K562 (cell line): ENCODE data around the gene WDR86. TPM values are rescaled to one million over a fixed set of nuclear protein-coding genes. Genes with fewer than 3 reads are reported as not detected.

Experiments used
- CLOCK ChIP-seq: fragments of 250-450 bp; sonication (Bioruptor Pico); IDR thresholded peaks from 2 replicates; pipeline ENCODE4 v1.4.0; 2020; ENCODE audit warnings: mild to moderate bottlenecking, moderate library complexity, borderline replicate concordance
- DLX4 ChIP-seq: fragments of 250-450 bp; sonication (Bioruptor Pico); IDR thresholded peaks from 2 replicates; pipeline ENCODE4 v1.6.1; 2021; ENCODE audit warnings: mild to moderate bottlenecking
- GTF2A2 ChIP-seq: IDR thresholded peaks from 2 replicates; pipeline ENCODE4 v1.6.1; 2016; ENCODE audit warnings: mild to moderate bottlenecking, missing genetic modification characterization, missing compliant biosample characterization
- HNRNPLL ChIP-seq: fragments of 200-400 bp; formaldehyde crosslinking; IDR thresholded peaks from 2 replicates; pipeline ENCODE4 v1.6.1; 2017; ENCODE audit warnings: low read length, low read depth, mild to moderate bottlenecking; ENCODE audit not compliant: poor library complexity, severe bottlenecking
- ID3 ChIP-seq, 2 experiments: fragments of 250-450 bp in 1 of 2; fragments of 450-650 bp in 1 of 2; sonication (Bioruptor Pico) in 1 of 2; IDR thresholded peaks; 2 replicates each; pipeline versions ENCODE4 v1.6.1 to v1.8.0; 2016 to 2021; ENCODE audit warnings: mild to moderate bottlenecking in 2 of 2, moderate library complexity in 2 of 2, missing compliant biosample characterization in 1 of 2, missing genetic modification characterization in 1 of 2
- MAX ChIP-seq: sonication (generic); formaldehyde crosslinking; IDR thresholded peaks from 2 replicates; pipeline ENCODE4 v1.9.0; 2022; ENCODE audit warnings: mild to moderate bottlenecking, missing genetic modification reagents
- NCOA6 ChIP-seq: fragments of 450-650 bp; IDR thresholded peaks from 2 replicates; pipeline ENCODE4 v1.6.1; 2017; ENCODE audit warnings: mild to moderate bottlenecking
- NFATC3 ChIP-seq: fragments of 450-650 bp; IDR thresholded peaks from 2 replicates; pipeline ENCODE4 v1.6.1; 2017; ENCODE audit warnings: mild to moderate bottlenecking
- NFIX ChIP-seq: fragments of 250-450 bp; sonication (Bioruptor Pico); IDR thresholded peaks from 2 replicates; pipeline ENCODE4 v1.4.0; 2020; ENCODE audit warnings: low read depth, mild to moderate bottlenecking, moderate library complexity
- RERE ChIP-seq: sonication (generic); formaldehyde crosslinking; IDR thresholded peaks from 2 replicates; pipeline ENCODE4 v1.8.0; 2023; ENCODE audit warnings: missing genetic modification reagents, mild to moderate bottlenecking, borderline replicate concordance
- RHOXF2B ChIP-seq: fragments of 250-450 bp; sonication (Bioruptor Pico); conservative IDR thresholded peaks from 2 replicates; pipeline ENCODE4 v1.5.1; 2021
- SIN3A ChIP-seq, 2 experiments: fragments of 150-350 bp in 1 of 2; IDR thresholded peaks; 2 replicates each; pipeline ENCODE4 v1.6.1; 2011 to 2016; ENCODE audit warnings: borderline replicate concordance in 2 of 2, low read depth in 2 of 2, low read length in 2 of 2, mild to moderate bottlenecking in 2 of 2, moderate library complexity in 2 of 2; ENCODE audit not compliant: control insufficient read depth in 1 of 2
- SRSF9 ChIP-seq: fragments of 200-400 bp; formaldehyde crosslinking; IDR thresholded peaks from 2 replicates; pipeline ENCODE4 v1.6.1; 2017; ENCODE audit warnings: low read depth, low read length, borderline replicate concordance
- STAT5A ChIP-seq: IDR thresholded peaks from 2 replicates; pipeline ENCODE4 v1.6.1; 2012; ENCODE audit warnings: low read length, inconsistent platforms, borderline replicate concordance
- ZNF217 ChIP-seq: sonication (generic); formaldehyde crosslinking; IDR thresholded peaks from 2 replicates; pipeline ENCODE4 v1.8.0; 2022; ENCODE audit warnings: mild to moderate bottlenecking, missing genetic modification reagents
- ZNF354B ChIP-seq: fragments of 250-450 bp; sonication (Bioruptor Pico); IDR thresholded peaks from 2 replicates; pipeline ENCODE4 v1.4.0; 2020
- polyA plus RNA-seq, 8 experiments: library from polyadenylated mRNA; depleted of rRNA in 4 of 8; stranded (reverse) in 5 of 8; unstranded in 3 of 8; fragments of >200 nt; fragmentation: Nextera tagmentation in 2 of 8; fragmentation: Illumina TruSeq in 1 of 8; extraction: Ambion mirVana in 2 of 8; extraction: Trizol in 1 of 8; gene quantifications; 2 replicates each; pipeline versions ENCODE4 v1.2.1 to v1.2.3, GENCODE V29; 2011 to 2014; ENCODE audit warnings: inconsistent platforms in 1 of 8, missing spikeins in 1 of 8
- total RNA-seq, 7 experiments: library from RNA; depleted of rRNA in 6 of 7; stranded (reverse); fragments of >200 nt in 6 of 7; fragmentation: Illumina TruSeq in 2 of 7; extraction: Trizol in 2 of 7; gene quantifications; 2 replicates each; pipeline versions ENCODE4 v1.2.1 to v1.2.3, GENCODE V29; 2011 to 2021; ENCODE audit warnings: low replicate concordance in 1 of 7

The WDR86 gene
- total and polyA plus RNA-seq, 9 of the 15 experiments (the other 6 are each of a cell fraction or from before 2014, with no cell fraction given) = 0.24 TPM; not detected in 8

GRCh38 chr7:151448261-151449252, 38.7 kb upstream of the WDR86 start (continued):
- TF ChIP-seq HNRNPLL (no peak), ID3 (CRISPR knock-in tag; IDR thresholded peaks at IDR 0.05) (no peak), ID3 (tag; IDR thresholded peaks at IDR 0.05) (no peak), GTF2A2 (tag) (no peak), SIN3A (IDR thresholded peaks at IDR 0.05; ENCODE audit: borderline replicate concordance in 2 of 2, control insufficient read depth in 1 of 2, low read depth in 2 of 2, low read length in 2 of 2) (no peak), STAT5A (no peak), ZNF354B (CRISPR knock-in tag) (no peak), RHOXF2B (CRISPR knock-in tag) (no peak), NFIX (CRISPR knock-in tag) (no peak), NCOA6 (no peak), RERE (0 out of 2 replicates have a peak, but pooled peaks have one; percentile 82), ZNF217 (CRISPR knock-in tag) (no peak), DLX4 (no peak), MAX (CRISPR knock-in tag) (no peak), CLOCK (CRISPR knock-in tag) (no peak), SRSF9 (no peak), NFATC3 (no peak)
